Measurements from ENCODE around the gene ATP9A. TPM values are rescaled to one million over a fixed set of nuclear protein-coding genes. Genes with fewer than 3 reads are reported as not detected.

Gene ATP9A
- total and polyA plus RNA-seq, 10 of the 15 experiments (the other 5 are each of a cell fraction or from before 2014, with no cell fraction given) = 0.03 to 0.81 (median 0.14) TPM

DNA sequence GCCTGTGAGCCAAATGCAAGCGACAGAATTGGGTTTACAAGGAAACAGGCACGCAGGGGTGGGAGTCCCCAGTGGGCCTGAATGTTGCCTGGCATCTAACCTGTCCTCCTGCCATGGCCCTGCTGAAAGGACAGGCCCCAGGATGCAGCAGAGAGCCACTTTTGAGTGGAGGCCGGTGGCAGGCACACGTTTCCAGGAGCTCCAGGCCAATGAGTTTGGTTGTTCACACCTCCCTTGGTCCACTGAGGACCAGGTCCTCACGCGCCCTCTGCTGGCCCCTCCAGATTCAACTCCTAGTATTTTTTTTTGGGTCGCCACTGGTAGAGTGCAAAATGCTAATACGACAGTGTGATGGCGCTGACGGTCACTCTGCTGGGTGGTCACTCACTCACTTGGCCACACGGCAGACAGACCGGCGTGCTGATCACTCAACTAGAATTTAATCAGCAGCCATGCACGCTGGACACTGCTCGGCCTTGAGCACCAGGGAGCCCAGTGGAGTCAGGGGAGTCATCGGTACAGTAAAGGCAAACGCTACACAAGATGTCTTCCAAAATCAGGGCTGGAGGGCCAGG is 143.9 kb downstream of the ATP9A start (continued):
- TF ChIP-seq, protein P1, sequence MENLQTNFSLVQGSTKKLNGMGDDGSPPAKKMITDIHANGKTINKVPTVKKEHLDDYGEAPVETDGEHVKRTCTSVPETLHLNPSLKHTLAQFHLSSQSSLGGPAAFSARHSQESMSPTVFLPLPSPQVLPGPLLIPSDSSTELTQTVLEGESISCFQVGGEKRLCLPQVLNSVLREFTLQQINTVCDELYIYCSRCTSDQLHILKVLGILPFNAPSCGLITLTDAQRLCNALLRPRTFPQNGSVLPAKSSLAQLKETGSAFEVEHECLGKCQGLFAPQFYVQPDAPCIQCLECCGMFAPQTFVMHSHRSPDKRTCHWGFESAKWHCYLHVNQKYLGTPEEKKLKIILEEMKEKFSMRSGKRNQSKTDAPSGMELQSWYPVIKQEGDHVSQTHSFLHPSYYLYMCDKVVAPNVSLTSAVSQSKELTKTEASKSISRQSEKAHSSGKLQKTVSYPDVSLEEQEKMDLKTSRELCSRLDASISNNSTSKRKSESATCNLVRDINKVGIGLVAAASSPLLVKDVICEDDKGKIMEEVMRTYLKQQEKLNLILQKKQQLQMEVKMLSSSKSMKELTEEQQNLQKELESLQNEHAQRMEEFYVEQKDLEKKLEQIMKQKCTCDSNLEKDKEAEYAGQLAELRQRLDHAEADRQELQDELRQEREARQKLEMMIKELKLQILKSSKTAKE (IDR thresholded peaks at IDR 0.05; ENCODE audit: low read depth, poor library complexity, severe bottlenecking) = no peak
- TF ChIP-seq ASH2L (IDR thresholded peaks at IDR 0.05; ENCODE audit: borderline replicate concordance, low read depth) = no peak
- no peak for TF ChIP-seq EGR1 (IDR thresholded peaks at IDR 0.05; ENCODE audit: borderline replicate concordance in 1 of 2, low read depth in 2 of 2, low read length in 2 of 2)
- TF ChIP-seq, protein P2, sequence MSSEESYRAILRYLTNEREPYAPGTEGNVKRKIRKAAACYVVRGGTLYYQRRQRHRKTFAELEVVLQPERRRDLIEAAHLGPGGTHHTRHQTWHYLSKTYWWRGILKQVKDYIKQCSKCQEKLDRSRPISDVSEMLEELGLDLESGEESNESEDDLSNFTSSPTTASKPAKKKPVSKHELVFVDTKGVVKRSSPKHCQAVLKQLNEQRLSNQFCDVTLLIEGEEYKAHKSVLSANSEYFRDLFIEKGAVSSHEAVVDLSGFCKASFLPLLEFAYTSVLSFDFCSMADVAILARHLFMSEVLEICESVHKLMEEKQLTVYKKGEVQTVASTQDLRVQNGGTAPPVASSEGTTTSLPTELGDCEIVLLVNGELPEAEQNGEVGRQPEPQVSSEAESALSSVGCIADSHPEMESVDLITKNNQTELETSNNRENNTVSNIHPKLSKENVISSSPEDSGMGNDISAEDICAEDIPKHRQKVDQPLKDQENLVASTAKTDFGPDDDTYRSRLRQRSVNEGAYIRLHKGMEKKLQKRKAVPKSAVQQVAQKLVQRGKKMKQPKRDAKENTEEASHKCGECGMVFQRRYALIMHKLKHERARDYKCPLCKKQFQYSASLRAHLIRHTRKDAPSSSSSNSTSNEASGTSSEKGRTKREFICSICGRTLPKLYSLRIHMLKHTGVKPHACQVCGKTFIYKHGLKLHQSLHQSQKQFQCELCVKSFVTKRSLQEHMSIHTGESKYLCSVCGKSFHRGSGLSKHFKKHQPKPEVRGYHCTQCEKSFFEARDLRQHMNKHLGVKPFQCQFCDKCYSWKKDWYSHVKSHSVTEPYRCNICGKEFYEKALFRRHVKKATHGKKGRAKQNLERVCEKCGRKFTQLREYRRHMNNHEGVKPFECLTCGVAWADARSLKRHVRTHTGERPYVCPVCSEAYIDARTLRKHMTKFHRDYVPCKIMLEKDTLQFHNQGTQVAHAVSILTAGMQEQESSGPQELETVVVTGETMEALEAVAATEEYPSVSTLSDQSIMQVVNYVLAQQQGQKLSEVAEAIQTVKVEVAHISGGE (CRISPR knock-in tag; IDR thresholded peaks at IDR 0.05) = no peak
- TF ChIP-seq ZSCAN29 (IDR thresholded peaks at IDR 0.05) = no peak
- no peak for TF ChIP-seq TAF1 (IDR thresholded peaks at IDR 0.05; ENCODE audit: borderline replicate concordance, low read depth, low read length)
- TF ChIP-seq IRF4 (IDR thresholded peaks at IDR 0.05; ENCODE audit: low read depth, low read length) = no peak
- TF ChIP-seq, protein P3, sequence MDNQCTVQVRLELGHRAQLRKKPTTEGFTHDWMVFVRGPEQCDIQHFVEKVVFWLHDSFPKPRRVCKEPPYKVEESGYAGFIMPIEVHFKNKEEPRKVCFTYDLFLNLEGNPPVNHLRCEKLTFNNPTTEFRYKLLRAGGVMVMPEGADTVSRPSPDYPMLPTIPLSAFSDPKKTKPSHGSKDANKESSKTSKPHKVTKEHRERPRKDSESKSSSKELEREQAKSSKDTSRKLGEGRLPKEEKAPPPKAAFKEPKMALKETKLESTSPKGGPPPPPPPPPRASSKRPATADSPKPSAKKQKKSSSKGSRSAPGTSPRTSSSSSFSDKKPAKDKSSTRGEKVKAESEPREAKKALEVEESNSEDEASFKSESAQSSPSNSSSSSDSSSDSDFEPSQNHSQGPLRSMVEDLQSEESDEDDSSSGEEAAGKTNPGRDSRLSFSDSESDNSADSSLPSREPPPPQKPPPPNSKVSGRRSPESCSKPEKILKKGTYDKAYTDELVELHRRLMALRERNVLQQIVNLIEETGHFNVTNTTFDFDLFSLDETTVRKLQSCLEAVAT (IDR thresholded peaks at IDR 0.05) = no peak
- TF ChIP-seq TCF7 (IDR thresholded peaks at IDR 0.05; ENCODE audit: borderline replicate concordance) = no peak
- TF ChIP-seq, protein P4, sequence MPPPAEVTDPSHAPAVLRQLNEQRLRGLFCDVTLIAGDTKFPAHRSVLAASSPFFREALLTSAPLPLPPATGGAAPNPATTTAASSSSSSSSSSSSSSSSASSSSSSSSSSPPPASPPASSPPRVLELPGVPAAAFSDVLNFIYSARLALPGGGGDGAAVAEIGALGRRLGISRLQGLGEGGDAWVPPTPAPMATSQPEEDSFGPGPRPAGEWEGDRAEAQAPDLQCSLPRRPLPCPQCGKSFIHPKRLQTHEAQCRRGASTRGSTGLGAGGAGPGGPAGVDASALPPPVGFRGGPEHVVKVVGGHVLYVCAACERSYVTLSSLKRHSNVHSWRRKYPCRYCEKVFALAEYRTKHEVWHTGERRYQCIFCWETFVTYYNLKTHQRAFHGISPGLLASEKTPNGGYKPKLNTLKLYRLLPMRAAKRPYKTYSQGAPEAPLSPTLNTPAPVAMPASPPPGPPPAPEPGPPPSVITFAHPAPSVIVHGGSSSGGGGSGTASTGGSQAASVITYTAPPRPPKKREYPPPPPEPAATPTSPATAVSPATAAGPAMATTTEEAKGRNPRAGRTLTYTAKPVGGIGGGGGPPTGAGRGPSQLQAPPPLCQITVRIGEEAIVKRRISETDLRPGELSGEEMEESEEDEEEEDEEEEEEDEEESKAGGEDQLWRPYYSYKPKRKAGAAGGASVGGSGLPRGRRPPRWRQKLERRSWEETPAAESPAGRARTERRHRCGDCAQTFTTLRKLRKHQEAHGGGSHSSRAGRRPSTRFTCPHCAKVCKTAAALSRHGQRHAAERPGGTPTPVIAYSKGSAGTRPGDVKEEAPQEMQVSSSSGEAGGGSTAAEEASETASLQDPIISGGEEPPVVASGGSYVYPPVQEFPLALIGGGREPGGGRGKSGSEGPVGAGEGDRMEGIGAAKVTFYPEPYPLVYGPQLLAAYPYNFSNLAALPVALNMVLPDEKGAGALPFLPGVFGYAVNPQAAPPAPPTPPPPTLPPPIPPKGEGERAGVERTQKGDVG (CRISPR knock-in tag; IDR thresholded peaks at IDR 0.05) = no peak
- TF ChIP-seq HDAC2 (IDR thresholded peaks at IDR 0.05) = no peak
- TF ChIP-seq MTA3 (IDR thresholded peaks at IDR 0.05; ENCODE audit: borderline replicate concordance, low read length) = no peak
- no peak for TF ChIP-seq SMAD1 (IDR thresholded peaks at IDR 0.05; ENCODE audit: low read depth, partially characterized antibody)
- TF ChIP-seq, protein P5, sequence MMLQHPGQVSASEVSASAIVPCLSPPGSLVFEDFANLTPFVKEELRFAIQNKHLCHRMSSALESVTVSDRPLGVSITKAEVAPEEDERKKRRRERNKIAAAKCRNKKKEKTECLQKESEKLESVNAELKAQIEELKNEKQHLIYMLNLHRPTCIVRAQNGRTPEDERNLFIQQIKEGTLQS (IDR thresholded peaks at IDR 0.05; ENCODE audit: borderline replicate concordance, extremely low read depth, low read depth, low read length) = no peak
- TF ChIP-seq SMAD5 (IDR thresholded peaks at IDR 0.05; ENCODE audit: low read depth) = no peak
- no peak for TF ChIP-seq NFYA (IDR thresholded peaks at IDR 0.05; ENCODE audit: borderline replicate concordance, low read depth, low read length)
- TF ChIP-seq GABPA (IDR thresholded peaks at IDR 0.05; ENCODE audit: low read depth) = no peak
- no peak for TF ChIP-seq ZZZ3 (IDR thresholded peaks at IDR 0.05; ENCODE audit: control insufficient read depth, insufficient read length, low read depth)
- no peak for TF ChIP-seq MYC (IDR thresholded peaks at IDR 0.05; ENCODE audit: insufficient read depth, insufficient read length, insufficient replicate concordance, low read length, severe bottlenecking)
- TF ChIP-seq TCF12 (IDR thresholded peaks at IDR 0.05; ENCODE audit: low read depth, low read length) = no peak

Measured in GM12878 (cell line).